ENCODE data around the gene ZNF689. TPM values are rescaled to one million over a fixed set of nuclear protein-coding genes. Genes with fewer than 3 reads are reported as not detected.
A peak's percentile ranks its signal among the peaks of the same experiment; 100 is the strongest.

The ZNF689 gene
- total and polyA plus RNA-seq, 2 of the 13 experiments (the other 11 are each of a cell fraction or from before 2014, with no cell fraction given) = 9.7 to 19.5 TPM

GRCh38 chr16:30658731-30659506 is 48.7 kb upstream of the ZNF689 start (continued):
- TF ChIP-seq HMG20B (CRISPR knock-in tag; conservative IDR thresholded peaks at IDR 0.05) (no peak), MXD4 (CRISPR knock-in tag; IDR thresholded peaks at IDR 0.05) (no peak), HDAC2 (CRISPR knock-in tag; IDR thresholded peaks at IDR 0.05) (no peak), ZNF704 (CRISPR knock-in tag; IDR thresholded peaks at IDR 0.05; ENCODE audit: borderline replicate concordance) (no peak), ZBTB39 (CRISPR knock-in tag; IDR thresholded peaks at IDR 0.05) (no peak), ZNF18 (CRISPR knock-in tag; IDR thresholded peaks at IDR 0.05; ENCODE audit: insufficient replicate concordance) (no peak), ZFY (CRISPR knock-in tag; IDR thresholded peaks at IDR 0.05) (peak; percentile 83), CC2D1A (CRISPR knock-in tag; IDR thresholded peaks at IDR 0.05) (no peak), SMAD3 (CRISPR knock-in tag; IDR thresholded peaks at IDR 0.05) (0 out of 2 replicates have a peak, but pooled peaks have one; percentile 26), HMGXB4 (CRISPR knock-in tag; IDR thresholded peaks at IDR 0.05; ENCODE audit: borderline replicate concordance in 1 of 2, low read depth in 1 of 2) (no peak; a peak in 3 of 4 replicates), NKX3-1 (CRISPR knock-in tag; IDR thresholded peaks at IDR 0.05) (peak; percentile 88; the same call in 1 of the 2 replicates), MBNL3 (CRISPR knock-in tag; conservative IDR thresholded peaks at IDR 0.05) (no peak), NRL (CRISPR knock-in tag; IDR thresholded peaks at IDR 0.05; ENCODE audit: borderline replicate concordance) (peak; percentile 46; the same call in 1 of the 2 replicates), PITX1 (CRISPR knock-in tag; IDR thresholded peaks at IDR 0.05) (peak; percentile 4; the same call in 1 of the 2 replicates), ZNF34 (CRISPR knock-in tag; IDR thresholded peaks at IDR 0.05; ENCODE audit: borderline replicate concordance) (no peak), SMAD9 (CRISPR knock-in tag; IDR thresholded peaks at IDR 0.05) (no peak)
- TF ChIP-seq, protein P1, sequence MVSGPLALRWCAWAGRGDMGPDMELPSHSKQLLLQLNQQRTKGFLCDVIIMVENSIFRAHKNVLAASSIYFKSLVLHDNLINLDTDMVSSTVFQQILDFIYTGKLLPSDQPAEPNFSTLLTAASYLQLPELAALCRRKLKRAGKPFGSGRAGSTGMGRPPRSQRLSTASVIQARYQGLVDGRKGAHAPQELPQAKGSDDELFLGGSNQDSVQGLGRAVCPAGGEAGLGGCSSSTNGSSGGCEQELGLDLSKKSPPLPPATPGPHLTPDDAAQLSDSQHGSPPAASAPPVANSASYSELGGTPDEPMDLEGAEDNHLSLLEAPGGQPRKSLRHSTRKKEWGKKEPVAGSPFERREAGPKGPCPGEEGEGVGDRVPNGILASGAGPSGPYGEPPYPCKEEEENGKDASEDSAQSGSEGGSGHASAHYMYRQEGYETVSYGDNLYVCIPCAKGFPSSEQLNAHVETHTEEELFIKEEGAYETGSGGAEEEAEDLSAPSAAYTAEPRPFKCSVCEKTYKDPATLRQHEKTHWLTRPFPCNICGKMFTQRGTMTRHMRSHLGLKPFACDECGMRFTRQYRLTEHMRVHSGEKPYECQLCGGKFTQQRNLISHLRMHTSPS (CRISPR knock-in tag; IDR thresholded peaks at IDR 0.05; ENCODE audit: low read depth) = no peak
- TF ChIP-seq, protein P2, sequence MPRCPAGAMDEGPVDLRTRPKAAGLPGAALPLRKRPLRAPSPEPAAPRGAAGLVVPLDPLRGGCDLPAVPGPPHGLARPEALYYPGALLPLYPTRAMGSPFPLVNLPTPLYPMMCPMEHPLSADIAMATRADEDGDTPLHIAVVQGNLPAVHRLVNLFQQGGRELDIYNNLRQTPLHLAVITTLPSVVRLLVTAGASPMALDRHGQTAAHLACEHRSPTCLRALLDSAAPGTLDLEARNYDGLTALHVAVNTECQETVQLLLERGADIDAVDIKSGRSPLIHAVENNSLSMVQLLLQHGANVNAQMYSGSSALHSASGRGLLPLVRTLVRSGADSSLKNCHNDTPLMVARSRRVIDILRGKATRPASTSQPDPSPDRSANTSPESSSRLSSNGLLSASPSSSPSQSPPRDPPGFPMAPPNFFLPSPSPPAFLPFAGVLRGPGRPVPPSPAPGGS (CRISPR knock-in tag; IDR thresholded peaks at IDR 0.05) = no peak

Data from HepG2 (cell line).